GM23248 (cell line): Measurements from ENCODE around the gene HOXB6. TPM values are rescaled to one million over a fixed set of nuclear protein-coding genes. Genes with fewer than 3 reads are reported as not detected.
A peak's percentile ranks its signal among the peaks of the same experiment; 100 is the strongest.

ENCODE experiments used
- DNase-seq: peaks from one replicate; pipeline ENCODE4 v3.0.0-alpha.2; 2015
- H2AFZ ChIP-seq: fragments of 200-600 bp; sonication (generic); 2 replicates; pipeline ENCODE4 v1.6.1; 2016; ENCODE audit warnings: antibody characterized with exemption
- H3F3A ChIP-seq: fragments of 200-600 bp; sonication (generic); 2 replicates; pipeline ENCODE4 v1.6.1; 2016; ENCODE audit warnings: mild to moderate bottlenecking, antibody characterized with exemption, mixed run types; ENCODE audit not compliant: insufficient read depth
- H3K27ac ChIP-seq: fragments of 200-600 bp; sonication (generic); 2 replicates; pipeline ENCODE4 v1.5.1; 2016; ENCODE audit warnings: mild to moderate bottlenecking
- H3K27me3 ChIP-seq: fragments of 200-600 bp; sonication (generic); replicated peaks from 2 replicates; pipeline ENCODE4 v1.6.1; 2016; ENCODE audit warnings: mild to moderate bottlenecking; ENCODE audit not compliant: insufficient read depth
- H3K36me3 ChIP-seq: fragments of 200-600 bp; sonication (generic); 2 replicates; pipeline ENCODE4 v1.6.1; 2016; ENCODE audit warnings: low read depth, mild to moderate bottlenecking
- H3K4me1 ChIP-seq: fragments of 200-600 bp; sonication (generic); 2 replicates; pipeline ENCODE4 v1.6.1; 2016; ENCODE audit warnings: mild to moderate bottlenecking; ENCODE audit not compliant: insufficient read depth
- H3K4me2 ChIP-seq: fragments of 200-600 bp; sonication (generic); one replicate; pipeline ENCODE4 v1.6.1; 2016; ENCODE audit warnings: mild to moderate bottlenecking; ENCODE audit not compliant: unreplicated experiment
- H3K4me3 ChIP-seq: fragments of 200-600 bp; sonication (generic); 2 replicates; pipeline ENCODE4 v1.5.1; 2016; ENCODE audit warnings: mild to moderate bottlenecking
- H3K79me2 ChIP-seq: fragments of 200-600 bp; sonication (generic); 2 replicates; pipeline ENCODE4 v1.6.1; 2016; ENCODE audit warnings: mild to moderate bottlenecking; ENCODE audit not compliant: insufficient read depth
- H3K9ac ChIP-seq: fragments of 200-600 bp; sonication (generic); 2 replicates; pipeline ENCODE4 v1.6.1; 2016; ENCODE audit warnings: mild to moderate bottlenecking
- H3K9me2 ChIP-seq: fragments of 200-600 bp; sonication (generic); 2 replicates; pipeline ENCODE4 v1.6.1; 2016; ENCODE audit warnings: mixed run types, mild to moderate bottlenecking, moderate library complexity; ENCODE audit not compliant: insufficient read depth
- H3K9me3 ChIP-seq: fragments of 200-600 bp; sonication (generic); one replicate; pipeline ENCODE4 v1.6.1; 2017; ENCODE audit warnings: low read depth
- H4K20me1 ChIP-seq: fragments of 200-600 bp; sonication (generic); 2 replicates; pipeline ENCODE4 v1.6.0; 2016; ENCODE audit not compliant: insufficient read depth
- EZH2 ChIP-seq: fragments of 200-600 bp; sonication (generic); IDR thresholded peaks from 2 replicates; pipeline ENCODE4 v1.6.1; 2018; ENCODE audit warnings: antibody characterized with exemption, mild to moderate bottlenecking; ENCODE audit not compliant: insufficient read depth, poor library complexity, severe bottlenecking
- EZH2phosphoT487 ChIP-seq: fragments of 200-600 bp; sonication (generic); IDR thresholded peaks from 2 replicates; pipeline ENCODE4 v1.6.1; 2018; ENCODE audit warnings: antibody characterized with exemption, moderate library complexity, mild to moderate bottlenecking, low read depth; ENCODE audit not compliant: insufficient read depth
- WGBS, 2 experiments: methylation state at CpG; one replicate each; pipeline ENCODE4 v1.1.6; 2015 to 2017; ENCODE audit warnings: low lambda C conversion rate in 2 of 2, low coverage in 1 of 2; ENCODE audit errors: missing lambda C conversion rate in 2 of 2; 5-methylcytosine and 5-hydroxymethylcytosine counted together
- in situ Hi-C: fragments of 300-500 bp; cut with MboI; formaldehyde crosslinking; loops from 2 replicates; pipeline ENCODE4 v1.15.0; 2020
- polyA plus RNA-seq: library from polyadenylated mRNA; unstranded; fragments of >200 nt; fragmentation: Nextera tagmentation; extraction: Ambion mirVana; gene quantifications from 2 replicates; pipeline ENCODE4 v1.2.1, GENCODE V29; 2016
- total RNA-seq: library from RNA; depleted of rRNA; stranded (reverse); fragments of >200 nt; shearing (Covaris generic); gene quantifications from 2 replicates; pipeline ENCODE4 v1.2.3, GENCODE V29; 2014

Gene HOXB6
- total and polyA plus RNA-seq, 2 experiments from 2014 or later = 6.2 to 7.5 TPM

- DNase-seq = no peak
- H3K9me2 ChIP-seq = no peaks in the 10 kb centered on the region
- H2AFZ ChIP-seq = peak overlapping the region; percentile 87
- peak overlapping the region; percentile 93 for H3K4me2 ChIP-seq
- peaks cover 59% of the 10 kb centered on the region for H3K79me2 ChIP-seq
- 32 to 35% methylated on average over 33 to 35 of the region's 35 CpGs for WGBS, 2 experiments
- TF ChIP-seq EZH2 (no peak), EZH2phosphoT487 (no peak)
- in situ Hi-C loops = no loop called here
- H3F3A ChIP-seq = 0 out of 2 replicates have a peak, but pooled peaks cover 8% of the 10 kb centered on the region
- 0 out of 2 replicates have a peak, but pooled peaks cover 2% of the 10 kb centered on the region for H3K27me3 ChIP-seq
- no peaks in the 10 kb centered on the region for H3K36me3 ChIP-seq
- peak overlapping the region; percentile 70; the same call in 1 of the 2 replicates for H3K9ac ChIP-seq
- H4K20me1 ChIP-seq = no peaks in the 10 kb centered on the region
- H3K4me1 ChIP-seq = 0 out of 2 replicates have a peak, but pooled peaks cover 3% of the 10 kb centered on the region
- H3K9me3 ChIP-seq = no peaks in the 10 kb centered on the region
- peak overlapping the region; percentile 77 for H3K4me3 ChIP-seq
- no peak overlapping the region for H3K27ac ChIP-seq
Observed at GRCh38 chr17:48601539-48602425, 3.0 kb downstream of the HOXB6 start.

DNA sequence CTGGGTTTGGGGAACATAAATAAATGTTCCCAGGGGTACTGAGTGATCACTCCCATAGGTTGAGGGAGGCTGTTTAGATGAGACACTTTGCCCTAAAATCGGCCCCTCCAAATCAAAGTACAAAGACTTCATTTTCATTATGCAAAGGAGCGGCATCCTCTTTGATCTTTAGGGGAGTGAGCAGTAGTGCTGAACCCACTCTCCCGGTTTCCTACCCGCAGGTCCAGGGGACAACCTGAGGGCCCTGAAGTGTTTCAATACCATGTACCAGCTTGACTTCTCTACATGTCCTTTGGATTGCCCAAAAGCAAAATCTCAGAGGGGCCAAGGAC, 3.6 kb downstream of the HOXB6 start:
- no peaks in the 10 kb centered on the region for H3K9me3 ChIP-seq
- DNase-seq = no peak
- peaks cover 64% of the 10 kb centered on the region for H3K79me2 ChIP-seq
- H3K36me3 ChIP-seq = no peaks in the 10 kb centered on the region
- 91 to 92% methylated on average over 4 of the region's 4 CpGs for WGBS, 2 experiments
- no peak overlapping the region for H3K4me2 ChIP-seq
- H2AFZ ChIP-seq = no peak overlapping the region
- TF ChIP-seq EZH2phosphoT487 (no peak), EZH2 (no peak)
- H3K9me2 ChIP-seq = no peaks in the 10 kb centered on the region
- no peak overlapping the region for H3K4me3 ChIP-seq
- 0 out of 2 replicates have a peak, but pooled peaks cover 3% of the 10 kb centered on the region for H3K4me1 ChIP-seq
- H4K20me1 ChIP-seq = no peaks in the 10 kb centered on the region
- H3K9ac ChIP-seq = no peak overlapping the region
- H3K27ac ChIP-seq = no peak overlapping the region
- H3K27me3 ChIP-seq = 0 out of 2 replicates have a peak, but pooled peaks cover 2% of the 10 kb centered on the region
- 0 out of 2 replicates have a peak, but pooled peaks cover 8% of the 10 kb centered on the region for H3F3A ChIP-seq
- in situ Hi-C loops = no loop called here

- Histone ChIP-seq H3K4me1 (0 out of 2 replicates have a peak, but pooled peaks cover 3% of the 10 kb centered on the region), H3K4me3 (no peak overlapping the region), H3K27me3 (0 out of 2 replicates have a peak, but pooled peaks cover 2% of the 10 kb centered on the region), H2AFZ (no peak overlapping the region), H4K20me1 (no peaks in the 10 kb centered on the region), H3K4me2 (no peak overlapping the region), H3K9ac (no peak overlapping the region), H3K9me3 (no peaks in the 10 kb centered on the region), H3K27ac (no peak overlapping the region), H3F3A (0 out of 2 replicates have a peak, but pooled peaks cover 8% of the 10 kb centered on the region), H3K9me2 (no peaks in the 10 kb centered on the region), H3K79me2 (peaks cover 64% of the 10 kb centered on the region), H3K36me3 (no peaks in the 10 kb centered on the region)
- in situ Hi-C loops = no loop called here
- WGBS, 2 experiments = 86 to 90% methylated on average over 17 of the region's 17 CpGs
- DNase-seq = no peak
- TF ChIP-seq EZH2phosphoT487 = no peak
- TF ChIP-seq EZH2 = no peak
Observed at GRCh38 chr17:48600244-48601098, 4.3 kb downstream of the HOXB6 start.

GRCh38 chr17:48599354-48599753, 5.4 kb downstream of the HOXB6 start:
- Histone ChIP-seq H3K9me3 (no peaks in the 10 kb centered on the region), H3K36me3 (no peaks in the 10 kb centered on the region), H3K4me3 (no peak overlapping the region), H4K20me1 (no peaks in the 10 kb centered on the region), H3K27me3 (0 out of 2 replicates have a peak, but pooled peaks cover 2% of the 10 kb centered on the region), H2AFZ (no peak overlapping the region), H3K27ac (no peak overlapping the region), H3K4me2 (no peak overlapping the region), H3K79me2 (peaks cover 64% of the 10 kb centered on the region), H3F3A (0 out of 2 replicates have a peak, but pooled peaks cover 4% of the 10 kb centered on the region), H3K9me2 (no peaks in the 10 kb centered on the region), H3K9ac (no peak overlapping the region), H3K4me1 (0 out of 2 replicates have a peak, but pooled peaks cover 3% of the 10 kb centered on the region)
- 86 to 87% methylated on average over 5 of the region's 5 CpGs for WGBS, 2 experiments
- no peak for TF ChIP-seq EZH2
- no peak for TF ChIP-seq EZH2phosphoT487
- in situ Hi-C loops = no loop called here
- DNase-seq = no peak
